Brain microvascular endothelial cell (primary cell): ENCODE results near the gene SLC12A6.
"Not testable (repeated sequence)": the region's sequence is repeated elsewhere in the genome, so short reads cannot be mapped to it uniquely, and the experiment has no call there.

Experiments
- DNase-seq: peaks from one replicate; pipeline ENCODE4 v3.0.0-alpha.2; 2020
- H3K27ac ChIP-seq: fragments of 250-450 bp; sonication (Bioruptor Pico); 2 replicates; pipeline ENCODE4 v1.5.1; 2020; ENCODE audit warnings: mild to moderate bottlenecking, moderate library complexity
- H3K27me3 ChIP-seq: fragments of 250-450 bp; sonication (Bioruptor Pico); replicated peaks from 2 replicates; pipeline ENCODE4 v1.5.1; 2020; ENCODE audit warnings: mild to moderate bottlenecking
- H3K36me3 ChIP-seq: fragments of 250-450 bp; sonication (Bioruptor Pico); replicated peaks from 2 replicates; pipeline ENCODE4 v1.5.1; 2020; ENCODE audit warnings: mild to moderate bottlenecking
- H3K4me3 ChIP-seq: 2 replicates; pipeline ENCODE4 v1.5.1; 2011; ENCODE audit warnings: low read depth, mild to moderate bottlenecking, control low read depth, low read length, moderate library complexity
- in situ Hi-C: cut with HindIII; loops from 2 replicates; pipeline ENCODE4 v1.10.0; 2017; ENCODE audit warnings: low sequenced_read_pairs, low pct_ligation_motif_present
- TF ChIP-seq, protein P1 (sequence below): IDR thresholded peaks from 2 replicates; pipeline ENCODE4 v1.5.1; 2011; ENCODE audit warnings: low read depth, mild to moderate bottlenecking, moderate library complexity, low read length, control low read depth, inconsistent platforms; ENCODE audit errors: missing control alignments

SLC12A6 gene

DNA sequence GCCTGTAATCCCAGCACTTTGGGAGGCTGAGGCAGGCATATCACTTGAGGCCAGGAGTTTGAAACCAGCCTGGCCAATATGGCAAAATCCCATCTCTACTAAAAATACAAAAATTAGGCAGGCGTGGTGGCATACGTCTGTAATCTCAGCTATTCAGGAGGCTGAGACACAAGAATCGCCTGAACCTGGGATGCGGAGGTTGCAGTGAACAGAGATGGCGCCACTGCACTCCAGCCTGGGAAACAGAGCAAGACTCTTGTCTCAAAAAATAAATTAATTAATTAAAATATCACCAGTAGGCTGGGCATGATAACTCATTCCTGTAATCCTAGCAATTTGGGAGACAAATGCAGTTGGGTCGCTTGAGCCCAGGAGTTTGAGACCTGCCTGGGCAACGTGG lies 144.3 kb downstream of the SLC12A6 start:
- DNase-seq, H3K27me3 ChIP-seq, in situ Hi-C loops, H3K4me3 ChIP-seq, H3K36me3 ChIP-seq, H3K27ac ChIP-seq: not testable (repeated sequence)
- TF ChIP-seq, protein P1, sequence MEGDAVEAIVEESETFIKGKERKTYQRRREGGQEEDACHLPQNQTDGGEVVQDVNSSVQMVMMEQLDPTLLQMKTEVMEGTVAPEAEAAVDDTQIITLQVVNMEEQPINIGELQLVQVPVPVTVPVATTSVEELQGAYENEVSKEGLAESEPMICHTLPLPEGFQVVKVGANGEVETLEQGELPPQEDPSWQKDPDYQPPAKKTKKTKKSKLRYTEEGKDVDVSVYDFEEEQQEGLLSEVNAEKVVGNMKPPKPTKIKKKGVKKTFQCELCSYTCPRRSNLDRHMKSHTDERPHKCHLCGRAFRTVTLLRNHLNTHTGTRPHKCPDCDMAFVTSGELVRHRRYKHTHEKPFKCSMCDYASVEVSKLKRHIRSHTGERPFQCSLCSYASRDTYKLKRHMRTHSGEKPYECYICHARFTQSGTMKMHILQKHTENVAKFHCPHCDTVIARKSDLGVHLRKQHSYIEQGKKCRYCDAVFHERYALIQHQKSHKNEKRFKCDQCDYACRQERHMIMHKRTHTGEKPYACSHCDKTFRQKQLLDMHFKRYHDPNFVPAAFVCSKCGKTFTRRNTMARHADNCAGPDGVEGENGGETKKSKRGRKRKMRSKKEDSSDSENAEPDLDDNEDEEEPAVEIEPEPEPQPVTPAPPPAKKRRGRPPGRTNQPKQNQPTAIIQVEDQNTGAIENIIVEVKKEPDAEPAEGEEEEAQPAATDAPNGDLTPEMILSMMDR, result peak; percentile 19

DNA sequence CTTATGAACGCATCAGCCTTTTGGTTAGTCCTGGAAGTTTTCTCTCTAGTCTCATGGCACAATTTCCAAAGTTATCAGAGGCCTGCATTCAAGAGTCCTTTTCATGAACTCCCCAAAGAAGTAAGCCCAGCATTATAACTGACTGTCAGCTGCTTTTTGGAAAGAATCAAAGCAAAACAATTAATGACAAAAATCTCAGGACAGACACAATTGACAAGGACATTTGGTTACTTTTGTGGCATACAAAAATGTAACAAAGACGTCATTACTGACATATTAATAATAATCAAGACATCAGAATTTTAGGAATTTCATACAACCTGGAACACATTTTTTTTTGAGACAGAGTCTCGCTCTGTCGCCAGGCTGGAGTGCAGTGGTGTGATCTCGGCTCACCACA lies 148.9 kb downstream of the SLC12A6 start:
- Histone ChIP-seq H3K27ac (peak overlapping the region; percentile 55), H3K36me3 (no peaks in the 10 kb centered on the region), H3K27me3 (no peaks in the 10 kb centered on the region), H3K4me3 (no peak overlapping the region)
- in situ Hi-C loops, result no loop called here
- TF ChIP-seq, protein P1, result no peak
- peak; percentile 9 for DNase-seq

DNA sequence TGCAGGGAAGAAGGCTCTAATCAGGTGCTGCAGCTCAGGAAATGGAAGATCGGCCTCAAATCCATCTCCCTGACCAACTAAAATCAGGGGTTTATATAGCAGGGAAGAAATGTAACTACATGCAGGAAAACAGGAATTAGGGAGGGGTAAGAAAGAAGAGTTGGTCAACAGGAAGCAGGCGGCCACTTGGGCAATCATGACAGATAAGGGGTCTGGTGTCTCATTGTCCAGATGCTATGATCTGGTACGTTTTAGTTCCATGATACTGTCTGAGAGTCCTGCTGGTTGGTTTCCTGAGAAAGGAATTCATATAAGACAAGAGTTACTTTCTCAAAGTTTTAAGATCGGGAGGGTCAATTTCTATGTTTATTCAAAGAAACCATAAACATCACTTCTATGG lies 151.9 kb downstream of the SLC12A6 start:
- in situ Hi-C loops, result no loop called here
- no peaks in the 10 kb centered on the region for H3K36me3 ChIP-seq
- no peak for DNase-seq
- no peaks in the 10 kb centered on the region for H3K27me3 ChIP-seq
- no peak overlapping the region for H3K27ac ChIP-seq
- H3K4me3 ChIP-seq, result no peak overlapping the region
- TF ChIP-seq, protein P1, result no peak

DNA sequence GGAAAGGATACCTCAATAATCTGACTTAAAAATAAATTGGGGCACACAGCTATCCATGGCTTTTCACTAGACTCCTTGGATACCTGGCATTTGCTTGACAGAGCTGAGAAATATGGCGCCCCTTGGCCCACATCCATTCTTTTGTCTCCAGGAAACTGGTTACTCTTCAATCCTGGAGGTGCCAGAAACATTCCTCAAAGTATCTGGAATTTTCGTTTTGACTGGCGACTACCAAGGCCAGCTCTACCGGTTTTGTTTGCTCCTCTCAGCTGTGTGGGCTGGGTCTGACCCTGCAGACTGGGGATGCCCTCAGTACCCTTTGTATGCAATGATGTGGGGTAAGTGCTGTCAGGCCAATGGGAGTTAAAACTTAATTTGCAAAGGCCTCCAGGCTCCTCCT lies 154.6 kb downstream of the SLC12A6 start:
- Histone ChIP-seq H3K4me3 (no peak overlapping the region), H3K27me3 (no peaks in the 10 kb centered on the region), H3K36me3 (no peaks in the 10 kb centered on the region), H3K27ac (no peak overlapping the region)
- TF ChIP-seq, protein P1, result no peak
- DNase-seq, result no peak
- in situ Hi-C loops, result no loop called here
